Activated CD4-positive, alpha-beta T cell treated with anti-CD3 and anti-CD28 coated beads for 36 hours (primary cell): Measurements from ENCODE around the gene GARIN3. TPM values are rescaled to one million over a fixed set of nuclear protein-coding genes. Genes with fewer than 3 reads are reported as not detected.
"Not testable (repeated sequence)": the region's sequence is repeated elsewhere in the genome, so short reads cannot be mapped to it uniquely, and the experiment has no call there.

Experiments used
- ATAC-seq: fragments of 200-7000 bp; cut with Tn5 transposase; one replicate; pipeline ENCODE4 v1.10.0; 2021; ENCODE audit warnings: mild to moderate bottlenecking, moderate library complexity
- CTCF ChIA-PET: fragments of 350-600 bp; sonication (Branson Sonifier 250); formaldehyde crosslinking; loops from one replicate; lab custom pipeline; 2021; ENCODE audit warnings: antibody characterized with exemption; lab: Charles Lee
- POLR2A ChIA-PET: fragments of 350-600 bp; sonication (Branson Sonifier 250); formaldehyde crosslinking; loops from one replicate; lab custom pipeline; 2021; ENCODE audit warnings: antibody characterized with exemption, inconsistent platforms; lab: Charles Lee
- DNase-seq: peaks from one replicate; pipeline ENCODE4 v3.0.0-alpha.2; 2020
- H3K27ac Mint-ChIP-seq: one replicate; pipeline ENCODE4 v1.8.0; 2021; ENCODE audit warnings: mixed read lengths
- H3K27me3 Mint-ChIP-seq: one replicate; pipeline ENCODE4 v1.8.0; 2021; ENCODE audit warnings: mixed read lengths
- H3K36me3 Mint-ChIP-seq: one replicate; pipeline ENCODE4 v1.8.0; 2021; ENCODE audit warnings: low read depth, mixed read lengths
- H3K4me1 Mint-ChIP-seq: one replicate; pipeline ENCODE4 v1.8.0; 2021; ENCODE audit warnings: mixed read lengths
- H3K4me3 Mint-ChIP-seq: one replicate; pipeline ENCODE4 v1.8.0; 2021; ENCODE audit warnings: mild to moderate bottlenecking, moderate library complexity, mixed read lengths
- H3K9me3 Mint-ChIP-seq: one replicate; pipeline ENCODE4 v1.8.0; 2021; ENCODE audit warnings: low read depth, mixed read lengths
- intact Hi-C, 2 experiments: fragments of 100-400 bp; cut with DNase I in 1 of 2; cut with micrococcal nuclease in 1 of 2; formaldehyde crosslinking; loops; one replicate each; pipeline versions ENCODE4 v1.14.2 to v1.15.1; 2022 to 2024; cut with DNase I, micrococcal nuclease
- total RNA-seq, 2 experiments: library from RNA; stranded (reverse); gene quantifications; one replicate each; pipeline ENCODE4 v1.2.3, GENCODE V29; 2021

The GARIN3 gene
- under 1 TPM; 0.79 to 0.82 TPM for total RNA-seq

- no peak for ATAC-seq
- no peak for DNase-seq
- Mint-ChIP-seq H3K4me1 (peaks cover 70% of the 10 kb centered on the region), H3K4me3 (peak within 1 kb of the TSS; percentile 47), H3K9me3 (peaks cover 10% of the 10 kb centered on the region), H3K27me3 (no peaks in the 10 kb centered on the region), H3K36me3 (peaks cover 22% of the 10 kb centered on the region), H3K27ac (peak within 1 kb of the TSS; percentile 88)
- POLR2A ChIA-PET: interaction anchor here (0.5 to 2.1 kb wide), 12 partner anchors 9 to 86 kb away, joined by 3 to 10 read pairs (median 4); partner anchors contain the start of genes ITK and MED7
- intact Hi-C loops: loop anchor here in 1 of 2 experiments (1.0 kb wide), 1 partner anchor 185 kb away; no protein-coding TSS in a partner anchor
- CTCF ChIA-PET: interaction anchor here (0.5 to 3.2 kb wide), 14 partner anchors 10 to 101 kb away, joined by 3 to 24 read pairs (median 4); partner anchors contain the start of genes ITK and MED7
These were observed at the start of gene GARIN3 for GRCh38 chr5:157166214-157167213. TSS of gene GARIN3 (minus strand) at chr5:157166264. CDS start at chr5:157166168, 96 bp downstream.

- Mint-ChIP-seq H3K36me3 (peaks cover 99% of the 10 kb centered on the region), H3K4me3 (peak overlapping the region; percentile 30), H3K27me3 (no peaks in the 10 kb centered on the region), H3K9me3 (peaks cover 2% of the 10 kb centered on the region), H3K4me1 (peaks cover 100% of the 10 kb centered on the region), H3K27ac (peak overlapping the region; percentile 90)
- CTCF ChIA-PET: interaction anchor here (1.0 to 1.8 kb wide), 5 partner anchors 10 to 73 kb away, joined by 3 to 5 read pairs (median 4); partner anchors contain the start of gene MED7
- intact Hi-C loops: loop anchor here (1.0 to 10.0 kb wide), 2 partner anchors 16 to 191 kb away; no protein-coding TSS in a partner anchor
- POLR2A ChIA-PET: interaction anchor here (1.1 to 1.9 kb wide), 5 partner anchors 10 to 73 kb away, joined by 3 to 7 read pairs (median 5); partner anchors contain the start of gene MED7
- ATAC-seq (no peak), DNase-seq (peak; percentile 47)
These were observed 49.6 kb upstream of the GARIN3 start for GRCh38 chr5:157215514-157216167.

GRCh38 chr5:157214861-157215513, 48.9 kb upstream of the GARIN3 start:
- Mint-ChIP-seq H3K36me3 (peaks cover 97% of the 10 kb centered on the region), H3K4me3 (peak overlapping the region; percentile 30), H3K9me3 (peaks cover 2% of the 10 kb centered on the region), H3K27me3 (no peaks in the 10 kb centered on the region), H3K27ac (peak overlapping the region; percentile 90), H3K4me1 (peaks cover 98% of the 10 kb centered on the region)
- peak; percentile 10 for ATAC-seq
- POLR2A ChIA-PET: interaction anchor here (1.1 to 1.9 kb wide), 5 partner anchors 11 to 72 kb away, joined by 3 to 7 read pairs (median 5); partner anchors contain the start of gene MED7
- CTCF ChIA-PET: interaction anchor here (0.7 to 1.6 kb wide), 6 partner anchors 9 to 85 kb away, joined by 3 to 6 read pairs (median 4); partner anchors contain the start of gene MED7
- DNase-seq: peak; percentile 49
- intact Hi-C loops: loop anchor here (1.0 to 10.0 kb wide), 2 partner anchors 16 to 190 kb away; no protein-coding TSS in a partner anchor

- Mint-ChIP-seq H3K9me3 (peaks cover 2% of the 10 kb centered on the region), H3K4me1 (peaks cover 98% of the 10 kb centered on the region), H3K36me3 (peaks cover 98% of the 10 kb centered on the region), H3K27me3 (no peaks in the 10 kb centered on the region), H3K4me3 (no peak overlapping the region), H3K27ac (peak overlapping the region; percentile 64)
- DNase-seq (no peak), ATAC-seq (no peak)
- ChIA-PET POLR2A (no interaction called here), CTCF (interaction anchor here (0.7 to 1.6 kb wide), 3 partner anchors 11 to 85 kb away, joined by 3 to 6 read pairs (median 4); no protein-coding TSS in a partner anchor)
- intact Hi-C loops: loop anchor here in 1 of 2 experiments (10.0 kb wide), 1 partner anchor 190 kb away; no protein-coding TSS in a partner anchor
These were observed 48.4 kb upstream of the GARIN3 start for GRCh38 chr5:157214415-157214814.

GRCh38 chr5:157213527-157214243, 47.6 kb upstream of the GARIN3 start:
- intact Hi-C loops: loop anchor here in 1 of 2 experiments (10.0 kb wide), 1 partner anchor 189 kb away; no protein-coding TSS in a partner anchor
- Mint-ChIP-seq H3K27me3 (no peaks in the 10 kb centered on the region), H3K36me3 (peaks cover 98% of the 10 kb centered on the region), H3K4me1 (peaks cover 97% of the 10 kb centered on the region), H3K9me3 (peaks cover 2% of the 10 kb centered on the region), H3K27ac (peak overlapping the region; percentile 86), H3K4me3 (no peak overlapping the region)
- ATAC-seq (peak; percentile 8), DNase-seq (no peak)
- ChIA-PET CTCF (interaction anchor here (0.6 to 1.6 kb wide), 3 partner anchors 10 to 328 kb away, joined by 3 to 6 read pairs (median 5); no protein-coding TSS in a partner anchor), POLR2A (interaction anchor here (0.6 to 1.0 kb wide), 2 partner anchors 8 to 41 kb away, joined by 4 to 6 read pairs; no protein-coding TSS in a partner anchor)

- Mint-ChIP-seq H3K9me3 (peaks cover 2% of the 10 kb centered on the region), H3K27ac (peak overlapping the region; percentile 86), H3K27me3 (no peaks in the 10 kb centered on the region), H3K36me3 (peaks cover 98% of the 10 kb centered on the region), H3K4me1 (peaks cover 97% of the 10 kb centered on the region), H3K4me3 (no peak overlapping the region)
- no peak for ATAC-seq
- ChIA-PET POLR2A (interaction anchor here (0.6 kb wide), 1 partner anchor 32 kb away, joined by 3 read pairs; no protein-coding TSS in a partner anchor), CTCF (interaction anchor here (0.6 to 1.6 kb wide), 6 partner anchors 9 to 413 kb away, joined by 3 to 5 read pairs (median 4); no protein-coding TSS in a partner anchor)
- no peak for DNase-seq
- intact Hi-C loops: loop anchor here in 1 of 2 experiments (10.0 kb wide), 1 partner anchor 188 kb away; no protein-coding TSS in a partner anchor
These were observed 46.2 kb upstream of the GARIN3 start for GRCh38 chr5:157212307-157212706.

GRCh38 chr5:157210652-157211051, 44.6 kb upstream of the GARIN3 start:
- CTCF ChIA-PET: interaction anchor here (0.6 to 1.2 kb wide), 3 partner anchors 21 to 57 kb away, joined by 3 read pairs; no protein-coding TSS in a partner anchor
- H3K36me3 Mint-ChIP-seq: peaks cover 96% of the 10 kb centered on the region
- H3K27me3 Mint-ChIP-seq, H3K9me3 Mint-ChIP-seq, H3K4me3 Mint-ChIP-seq, ATAC-seq, POLR2A ChIA-PET, DNase-seq: not testable (repeated sequence)
- peaks cover 95% of the 10 kb centered on the region for H3K4me1 Mint-ChIP-seq
- H3K27ac Mint-ChIP-seq: peak overlapping the region; percentile 44
- intact Hi-C loops: loop anchor here in 1 of 2 experiments (10.0 kb wide), 1 partner anchor 186 kb away; no protein-coding TSS in a partner anchor

GRCh38 chr5:157205708-157206107, 39.6 kb upstream of the GARIN3 start:
- Mint-ChIP-seq H3K4me3 (no peak overlapping the region), H3K4me1 (peaks cover 88% of the 10 kb centered on the region), H3K27ac (peak overlapping the region; percentile 82), H3K36me3 (peaks cover 88% of the 10 kb centered on the region), H3K9me3 (peaks cover 2% of the 10 kb centered on the region), H3K27me3 (no peaks in the 10 kb centered on the region)
- intact Hi-C loops: no loop called here
- POLR2A ChIA-PET: interaction anchor here (0.6 to 1.3 kb wide), 2 partner anchors 7 to 12 kb away, joined by 5 to 6 read pairs; no protein-coding TSS in a partner anchor
- CTCF ChIA-PET: interaction anchor here (1.3 to 4.7 kb wide), 7 partner anchors 9 to 57 kb away, joined by 3 to 20 read pairs (median 4); no protein-coding TSS in a partner anchor
- DNase-seq (no peak), ATAC-seq (no peak)

- peak overlapping the region; percentile 96 for H3K27ac Mint-ChIP-seq
- H3K4me3 Mint-ChIP-seq: peak overlapping the region; percentile 62
- ChIA-PET CTCF (interaction anchor here (0.7 to 4.7 kb wide), 8 partner anchors 9 to 450 kb away, joined by 3 to 20 read pairs (median 3); no protein-coding TSS in a partner anchor), POLR2A (interaction anchor here (0.6 to 0.7 kb wide), 2 partner anchors 22 to 56 kb away, joined by 3 to 4 read pairs; no protein-coding TSS in a partner anchor)
- peaks cover 2% of the 10 kb centered on the region for H3K9me3 Mint-ChIP-seq
- peaks cover 90% of the 10 kb centered on the region for H3K36me3 Mint-ChIP-seq
- intact Hi-C loops: no loop called here
- H3K27me3 Mint-ChIP-seq: no peaks in the 10 kb centered on the region
- H3K4me1 Mint-ChIP-seq: peaks cover 90% of the 10 kb centered on the region
- DNase-seq: no peak
- no peak for ATAC-seq
These were observed 38.7 kb upstream of the GARIN3 start for GRCh38 chr5:157204765-157205164.
